Inflammatory macrophage treated with lipopolysaccharide for 1 hour (primary cell): ENCODE measurements around the gene ZEB2.

ENCODE experiments used
- DNase-seq, 2 donors: peaks; one replicate each; pipeline ENCODE4 v3.0.0-alpha.2; 2020 to 2022

The ZEB2 gene

GRCh38 chr2:144468823-144469595 lies 50.9 kb downstream of the ZEB2 start:
- no peak for DNase-seq

- no peak for DNase-seq
Observed at GRCh38 chr2:144467502-144468137, 52.3 kb downstream of the ZEB2 start.

- no peak for DNase-seq
Observed at GRCh38 chr2:144466637-144467036, 53.3 kb downstream of the ZEB2 start.

GRCh38 chr2:144465749-144466148 lies 54.2 kb downstream of the ZEB2 start:
- no peak for DNase-seq

GRCh38 chr2:144464730-144465129 lies 55.2 kb downstream of the ZEB2 start:
- DNase-seq = no peak

GRCh38 chr2:144463266-144463665 lies 56.7 kb downstream of the ZEB2 start:
- no peak for DNase-seq

- DNase-seq = no peak
Observed at GRCh38 chr2:144462266-144462665, 57.7 kb downstream of the ZEB2 start.

GRCh38 chr2:144461308-144461766 lies 58.6 kb downstream of the ZEB2 start:
- peak; percentile 77 to 81 for DNase-seq

- DNase-seq = no peak
Observed at GRCh38 chr2:144460727-144461307, 59.1 kb downstream of the ZEB2 start.

- peak; percentile 60 to 62 for DNase-seq
Observed at GRCh38 chr2:144459937-144460336, 60.0 kb downstream of the ZEB2 start.

- no peak for DNase-seq
Observed at GRCh38 chr2:144459286-144459685, 60.6 kb downstream of the ZEB2 start.

- DNase-seq = no peak
Observed at GRCh38 chr2:144458541-144458940, 61.4 kb downstream of the ZEB2 start.

- DNase-seq = peak; percentile 78 to 90
Observed at GRCh38 chr2:144456680-144457079, 63.2 kb downstream of the ZEB2 start.

- DNase-seq = no peak
Observed at GRCh38 chr2:144455987-144456386, 63.9 kb downstream of the ZEB2 start.

- peak; percentile 35 to 39 for DNase-seq
Observed at GRCh38 chr2:144454466-144455287, 65.2 kb downstream of the ZEB2 start.

- no peak for DNase-seq
Observed at GRCh38 chr2:144453486-144454158, 66.3 kb downstream of the ZEB2 start.

- no peak for DNase-seq
Observed at GRCh38 chr2:144452989-144453336, 67.0 kb downstream of the ZEB2 start.

GRCh38 chr2:144452169-144452988 lies 67.5 kb downstream of the ZEB2 start:
- no peak for DNase-seq

GRCh38 chr2:144451443-144451842 lies 68.5 kb downstream of the ZEB2 start:
- DNase-seq = no peak

- no peak for DNase-seq
Observed at GRCh38 chr2:144449028-144449406, 70.9 kb downstream of the ZEB2 start.

GRCh38 chr2:144448389-144449027 lies 71.4 kb downstream of the ZEB2 start:
- DNase-seq = no peak
